ENCODE measurements around the gene DIRAS3.
A peak's percentile ranks its signal among the peaks of the same experiment; 100 is the strongest.
"Not testable (repeated sequence)": the region's sequence is repeated elsewhere in the genome, so short reads cannot be mapped to it uniquely, and the experiment has no call there.

The DIRAS3 gene

DNA sequence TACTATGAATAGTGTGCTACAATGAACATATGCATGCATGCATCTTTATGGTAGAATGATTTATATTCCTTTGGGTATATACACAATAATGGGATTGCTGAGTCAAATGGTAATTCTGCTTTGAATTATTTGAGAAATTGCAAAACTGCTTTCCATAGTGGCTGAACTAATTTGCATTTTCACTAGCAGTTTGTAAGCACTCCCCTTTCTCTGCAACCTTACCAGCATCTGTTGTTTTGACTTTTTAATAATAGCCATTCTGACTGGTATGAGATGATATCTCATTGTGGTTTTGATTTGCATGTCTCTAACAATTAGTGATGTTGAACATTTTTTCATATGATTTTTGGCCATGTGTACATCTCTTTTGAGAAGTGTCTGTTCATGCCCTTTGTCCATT is 24.0 kb upstream of the DIRAS3 start:
- no peak overlapping the region for H3K27ac ChIP-seq
- TF ChIP-seq, protein P1, sequence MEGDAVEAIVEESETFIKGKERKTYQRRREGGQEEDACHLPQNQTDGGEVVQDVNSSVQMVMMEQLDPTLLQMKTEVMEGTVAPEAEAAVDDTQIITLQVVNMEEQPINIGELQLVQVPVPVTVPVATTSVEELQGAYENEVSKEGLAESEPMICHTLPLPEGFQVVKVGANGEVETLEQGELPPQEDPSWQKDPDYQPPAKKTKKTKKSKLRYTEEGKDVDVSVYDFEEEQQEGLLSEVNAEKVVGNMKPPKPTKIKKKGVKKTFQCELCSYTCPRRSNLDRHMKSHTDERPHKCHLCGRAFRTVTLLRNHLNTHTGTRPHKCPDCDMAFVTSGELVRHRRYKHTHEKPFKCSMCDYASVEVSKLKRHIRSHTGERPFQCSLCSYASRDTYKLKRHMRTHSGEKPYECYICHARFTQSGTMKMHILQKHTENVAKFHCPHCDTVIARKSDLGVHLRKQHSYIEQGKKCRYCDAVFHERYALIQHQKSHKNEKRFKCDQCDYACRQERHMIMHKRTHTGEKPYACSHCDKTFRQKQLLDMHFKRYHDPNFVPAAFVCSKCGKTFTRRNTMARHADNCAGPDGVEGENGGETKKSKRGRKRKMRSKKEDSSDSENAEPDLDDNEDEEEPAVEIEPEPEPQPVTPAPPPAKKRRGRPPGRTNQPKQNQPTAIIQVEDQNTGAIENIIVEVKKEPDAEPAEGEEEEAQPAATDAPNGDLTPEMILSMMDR (conservative IDR thresholded peaks at IDR 0.05) = no peak
- no peak for TF ChIP-seq ZFX (IDR thresholded peaks at IDR 0.05)

DNA sequence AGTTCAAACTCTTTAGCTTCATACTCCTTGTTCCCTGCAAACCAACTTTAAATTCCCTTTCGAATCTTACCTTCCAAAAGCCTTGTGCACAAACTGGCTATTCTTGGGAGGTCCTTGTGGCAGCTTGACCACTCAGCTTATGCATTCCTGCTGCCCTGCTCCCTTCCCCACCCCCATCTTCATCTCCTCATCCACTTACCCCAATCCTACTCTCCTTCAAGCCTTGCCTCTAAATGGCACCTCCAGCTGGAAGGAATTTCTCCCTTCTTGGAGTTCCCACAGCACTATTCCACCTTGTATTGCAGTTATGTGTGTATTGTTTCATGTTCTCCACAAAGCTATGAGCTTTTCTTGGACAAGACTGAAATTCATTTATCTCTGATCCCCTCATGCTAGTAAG is 15.3 kb upstream of the DIRAS3 start:
- H3K27ac ChIP-seq = no peak overlapping the region
- TF ChIP-seq, protein P1 (conservative IDR thresholded peaks at IDR 0.05) = no peak
- TF ChIP-seq ZFX (IDR thresholded peaks at IDR 0.05) = no peak

GRCh38 chr1:68058053-68058452 is 7.6 kb upstream of the DIRAS3 start:
- not testable (repeated sequence) for H3K27ac ChIP-seq
- TF ChIP-seq, protein P1 (conservative IDR thresholded peaks at IDR 0.05) = peak; percentile 40

DNA sequence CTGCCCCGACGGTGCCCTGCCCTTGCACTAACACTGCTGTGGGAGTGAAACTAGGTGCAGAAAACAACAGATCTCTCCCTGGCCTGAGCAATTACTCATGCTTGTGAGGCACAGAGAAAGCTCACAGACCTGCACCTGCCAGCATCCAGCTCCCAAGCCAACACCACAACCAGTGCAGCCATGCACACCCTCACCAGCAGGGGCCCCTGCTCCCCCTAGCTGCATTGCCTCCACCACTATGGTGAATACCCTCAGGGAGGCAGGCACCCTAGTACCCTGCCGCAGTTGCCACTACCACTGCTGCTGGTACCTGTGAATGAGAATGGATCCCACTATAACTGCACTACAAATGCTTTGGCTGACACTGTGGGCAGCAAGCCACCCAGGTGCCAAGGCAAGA is 7.1 kb upstream of the DIRAS3 start:
- TF ChIP-seq, protein P1 (conservative IDR thresholded peaks at IDR 0.05) = no peak
- TF ChIP-seq ZFX (IDR thresholded peaks at IDR 0.05) = no peak
- H3K27ac ChIP-seq = no peak overlapping the region

DNA sequence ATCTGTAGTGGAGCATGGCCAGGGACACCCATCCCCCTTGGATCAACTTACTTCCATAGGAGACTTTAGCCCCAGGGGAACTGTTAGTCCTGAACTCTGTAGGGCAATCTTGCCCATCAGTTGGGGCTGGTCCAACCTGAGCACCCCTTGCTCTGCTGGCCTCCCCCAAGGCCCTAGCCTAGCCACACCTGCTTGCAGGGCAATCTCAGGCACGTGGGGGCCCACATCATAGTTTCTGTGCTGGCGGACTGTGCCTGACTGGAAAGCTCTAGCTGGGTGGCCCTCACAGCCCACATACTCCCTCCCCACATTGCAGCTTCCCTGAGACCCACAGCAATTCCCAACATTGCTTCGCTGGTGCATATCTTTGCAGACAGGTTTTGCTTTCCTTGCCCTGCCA is 6.6 kb upstream of the DIRAS3 start:
- no peak overlapping the region for H3K27ac ChIP-seq
- no peak for TF ChIP-seq ZFX (IDR thresholded peaks at IDR 0.05)
- TF ChIP-seq, protein P1 (conservative IDR thresholded peaks at IDR 0.05) = no peak

DNA sequence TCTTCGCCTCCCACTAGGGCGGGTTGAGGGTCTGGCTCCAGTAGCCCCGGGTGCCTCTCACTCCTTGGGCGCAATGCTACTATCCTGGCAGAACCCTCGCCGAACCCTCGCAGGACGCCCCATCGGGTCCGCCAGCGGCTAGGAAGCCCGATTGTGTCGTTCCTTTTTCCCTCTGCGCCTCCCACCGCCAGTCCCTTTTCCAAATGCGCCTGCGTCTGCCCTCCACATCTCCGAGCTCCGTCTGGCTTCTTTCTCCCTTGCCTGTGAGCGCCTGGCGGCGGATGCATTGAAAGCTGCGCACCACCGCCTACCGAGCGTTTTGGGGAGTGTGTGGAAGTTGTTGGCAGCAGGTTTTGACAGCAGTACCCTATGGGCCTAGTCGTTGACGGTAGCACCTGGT is 1.0 kb upstream of the DIRAS3 start:
- TF ChIP-seq ZFX (IDR thresholded peaks at IDR 0.05) = no peak
- TF ChIP-seq, protein P1 (conservative IDR thresholded peaks at IDR 0.05) = no peak
- no peak overlapping the region for H3K27ac ChIP-seq

- TF ChIP-seq, protein P1 (conservative IDR thresholded peaks at IDR 0.05) = no peak
- TF ChIP-seq ZFX (IDR thresholded peaks at IDR 0.05) = no peak
- H3K27ac ChIP-seq = no peak overlapping the region
Measured at GRCh38 chr1:68047659-68048026, 2.8 kb downstream of the DIRAS3 start.
